HEK293 (cell line): Measurements from ENCODE around the gene CCDC7.

Source experiments
- CTCF ChIA-PET: fragments of 350-600 bp; formaldehyde crosslinking; extraction: SDS; loops from one replicate; lab custom pipeline; 2021; ENCODE audit warnings: antibody characterized with exemption; lab: Yijun Ruan, JAX
- POLR2A ChIA-PET: fragments of 300-600 bp; formaldehyde crosslinking; extraction: SDS; loops from one replicate; lab custom pipeline; 2020; ENCODE audit warnings: antibody characterized with exemption, inconsistent platforms; lab: Yijun Ruan, JAX
- H3K27ac ChIP-seq: fragments of 200-500 bp; sonication (Bioruptor generic); 2 replicates; pipeline ENCODE4 v1.5.1; 2014; ENCODE audit warnings: low read depth, low read length, control low read depth, inconsistent platforms; ENCODE audit errors: extremely low read depth
- H3K36me3 ChIP-seq, 2 experiments: fragments of 200-500 bp in 1 of 2; sonication (Bioruptor generic) in 1 of 2; 1 replicate in 1 of 2; 2 replicates in 1 of 2; pipeline ENCODE4 v1.5.1; 2014 to 2017; ENCODE audit warnings: inconsistent platforms in 2 of 2, low read length in 2 of 2; ENCODE audit not compliant: control insufficient read depth in 2 of 2, insufficient read depth in 1 of 2
- H3K4me1 ChIP-seq: fragments of 200-500 bp; sonication (Bioruptor generic); 2 replicates; pipeline ENCODE4 v1.5.1; 2014; ENCODE audit warnings: mild to moderate bottlenecking, low read length, inconsistent platforms; ENCODE audit not compliant: control insufficient read depth, insufficient read depth
- H3K4me3 ChIP-seq: 2 replicates; pipeline ENCODE4 v1.5.1; 2011; ENCODE audit warnings: low read depth, mild to moderate bottlenecking, control low read depth, low read length, moderate library complexity
- H3K9me3 ChIP-seq: fragments of 200-500 bp; sonication (Bioruptor generic); 2 replicates; pipeline ENCODE4 v1.5.1; 2014; ENCODE audit warnings: low read depth, low read length, inconsistent platforms; ENCODE audit not compliant: control insufficient read depth, insufficient read depth
- AEBP2 ChIP-seq: fragments of 450-650 bp; formaldehyde crosslinking; IDR thresholded peaks from 2 replicates; pipeline ENCODE4 v1.5.1; 2016; ENCODE audit warnings: missing biosample characterization, missing genetic modification characterization, borderline replicate concordance
- HIC1 ChIP-seq: fragments of 450-650 bp; formaldehyde crosslinking; IDR thresholded peaks from 2 replicates; pipeline ENCODE4 v1.5.1; 2016; ENCODE audit warnings: missing biosample characterization, missing genetic modification characterization
- KLF16 ChIP-seq: fragments of 450-650 bp; formaldehyde crosslinking; IDR thresholded peaks from 2 replicates; pipeline ENCODE4 v1.5.1; 2017; ENCODE audit warnings: missing biosample characterization, missing genetic modification characterization
- KLF7 ChIP-seq: fragments of 450-650 bp; formaldehyde crosslinking; IDR thresholded peaks from 2 replicates; pipeline ENCODE4 v1.5.1; 2016; ENCODE audit warnings: missing biosample characterization, missing genetic modification characterization, borderline replicate concordance
- MZF1 ChIP-seq: fragments of 450-650 bp; formaldehyde crosslinking; IDR thresholded peaks from 2 replicates; pipeline ENCODE4 v1.5.1; 2017; ENCODE audit warnings: missing biosample characterization, missing genetic modification characterization, borderline replicate concordance
- ZNF133 ChIP-seq: fragments of 450-650 bp; formaldehyde crosslinking; IDR thresholded peaks from 2 replicates; pipeline ENCODE4 v1.5.1; 2016; ENCODE audit warnings: missing biosample characterization, missing genetic modification characterization
- ZNF239 ChIP-seq: fragments of 450-650 bp; formaldehyde crosslinking; IDR thresholded peaks from 2 replicates; pipeline ENCODE4 v1.5.1; 2016; ENCODE audit warnings: missing biosample characterization, missing genetic modification characterization
- ZNF248 ChIP-seq: fragments of 450-650 bp; formaldehyde crosslinking; IDR thresholded peaks from 2 replicates; pipeline ENCODE4 v1.5.1; 2017; ENCODE audit warnings: missing biosample characterization, missing genetic modification characterization
- ZNF335 ChIP-seq: fragments of 450-650 bp; formaldehyde crosslinking; conservative IDR thresholded peaks from 2 replicates; pipeline ENCODE4 v1.5.1; 2016; ENCODE audit warnings: missing biosample characterization, missing genetic modification characterization
- ZNF354C ChIP-seq: fragments of 450-650 bp; formaldehyde crosslinking; IDR thresholded peaks from 2 replicates; pipeline ENCODE4 v1.5.1; 2016; ENCODE audit warnings: missing biosample characterization, missing genetic modification characterization, low read depth, borderline replicate concordance
- ZNF37A ChIP-seq: fragments of 450-650 bp; IDR thresholded peaks from 2 replicates; pipeline ENCODE4 v1.5.1; 2018; ENCODE audit warnings: missing biosample characterization, missing genetic modification characterization
- ZNF513 ChIP-seq: fragments of 450-650 bp; IDR thresholded peaks from 2 replicates; pipeline ENCODE4 v1.5.1; 2018; ENCODE audit warnings: missing biosample characterization, missing genetic modification characterization
- ZNF549 ChIP-seq: fragments of 450-650 bp; IDR thresholded peaks from 2 replicates; pipeline ENCODE4 v1.5.1; 2018; ENCODE audit warnings: missing biosample characterization, missing genetic modification characterization, mild to moderate bottlenecking, inconsistent platforms, moderate library complexity
- ZNF558 ChIP-seq: fragments of 450-650 bp; formaldehyde crosslinking; IDR thresholded peaks from 2 replicates; pipeline ENCODE4 v1.5.1; 2016; ENCODE audit warnings: missing biosample characterization, missing genetic modification characterization
- ZNF571 ChIP-seq: fragments of 450-650 bp; formaldehyde crosslinking; IDR thresholded peaks from 2 replicates; pipeline ENCODE4 v1.5.0; 2017; ENCODE audit warnings: missing biosample characterization, missing genetic modification characterization
- ZNF600 ChIP-seq: fragments of 450-650 bp; formaldehyde crosslinking; IDR thresholded peaks from 2 replicates; pipeline ENCODE4 v1.5.1; 2016; ENCODE audit warnings: missing biosample characterization, missing genetic modification characterization
- ZNF707 ChIP-seq: fragments of 450-650 bp; formaldehyde crosslinking; IDR thresholded peaks from 2 replicates; pipeline ENCODE4 v1.5.1; 2016; ENCODE audit warnings: missing biosample characterization, missing genetic modification characterization
- ZSCAN23 ChIP-seq: fragments of 450-650 bp; formaldehyde crosslinking; IDR thresholded peaks from 2 replicates; pipeline ENCODE4 v1.5.1; 2016; ENCODE audit warnings: missing biosample characterization, missing genetic modification characterization
- TF ChIP-seq, protein P1 (sequence below): fragments of 450-650 bp; formaldehyde crosslinking; IDR thresholded peaks from 2 replicates; pipeline ENCODE4 v1.5.1; 2016; ENCODE audit warnings: missing biosample characterization, missing genetic modification characterization
- TF ChIP-seq, protein P2 (sequence below): fragments of 450-650 bp; formaldehyde crosslinking; IDR thresholded peaks from 2 replicates; pipeline ENCODE4 v1.5.1; 2016; ENCODE audit warnings: missing biosample characterization, missing genetic modification characterization

The CCDC7 gene

GRCh38 chr10:32459051-32459698 lies 13.2 kb downstream of the CCDC7 start:
- no peak overlapping the region for H3K27ac ChIP-seq
- ChIA-PET POLR2A (interaction anchor here (0.6 kb wide), 1 partner anchor 81 kb away, joined by 4 read pairs; no protein-coding TSS in a partner anchor), CTCF (interaction anchor here (1.2 kb wide), 1 partner anchor 14 kb away, joined by 3 read pairs; no protein-coding TSS in a partner anchor)

More at GRCh38 chr10:32459051-32459698, 13.2 kb downstream of the CCDC7 start:
- TF ChIP-seq HIC1 (tag by site-specific recombination) (no peak), KLF16 (tag by site-specific recombination) (no peak), ZNF335 (tag by site-specific recombination) (no peak), ZNF707 (no peak), ZNF239 (tag by site-specific recombination) (no peak), ZNF133 (tag by site-specific recombination) (no peak), ZNF37A (no peak), ZNF513 (no peak), ZNF558 (tag by site-specific recombination) (no peak), ZNF571 (tag by site-specific recombination) (no peak), AEBP2 (no peak), ZNF248 (tag by site-specific recombination) (no peak), ZNF600 (no peak), MZF1 (tag by site-specific recombination) (no peak), ZNF549 (tag by site-specific recombination) (no peak), ZSCAN23 (tag by site-specific recombination) (no peak), ZNF354C (tag by site-specific recombination) (no peak), KLF7 (tag by site-specific recombination) (no peak)
- TF ChIP-seq, protein P1, sequence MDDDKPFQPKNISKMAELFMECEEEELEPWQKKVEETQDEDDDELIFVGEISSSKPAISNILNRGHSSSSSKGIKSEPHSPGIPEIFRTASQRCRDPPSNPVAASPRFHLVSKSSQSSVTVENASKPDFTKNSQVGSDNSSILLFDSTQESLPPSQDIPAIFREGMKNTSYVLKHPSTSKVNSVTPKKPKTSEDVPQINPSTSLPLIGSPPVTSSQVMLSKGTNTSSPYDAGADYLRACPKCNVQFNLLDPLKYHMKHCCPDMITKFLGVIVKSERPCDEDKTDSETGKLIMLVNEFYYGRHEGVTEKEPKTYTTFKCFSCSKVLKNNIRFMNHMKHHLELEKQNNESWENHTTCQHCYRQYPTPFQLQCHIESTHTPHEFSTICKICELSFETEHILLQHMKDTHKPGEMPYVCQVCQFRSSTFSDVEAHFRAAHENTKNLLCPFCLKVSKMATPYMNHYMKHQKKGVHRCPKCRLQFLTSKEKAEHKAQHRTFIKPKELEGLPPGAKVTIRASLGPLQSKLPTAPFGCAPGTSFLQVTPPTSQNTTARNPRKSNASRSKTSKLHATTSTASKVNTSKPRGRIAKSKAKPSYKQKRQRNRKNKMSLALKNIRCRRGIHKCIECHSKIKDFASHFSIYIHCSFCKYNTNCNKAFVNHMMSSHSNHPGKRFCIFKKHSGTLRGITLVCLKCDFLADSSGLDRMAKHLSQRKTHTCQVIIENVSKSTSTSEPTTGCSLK (tag by site-specific recombination): no peak
- TF ChIP-seq, protein P2, sequence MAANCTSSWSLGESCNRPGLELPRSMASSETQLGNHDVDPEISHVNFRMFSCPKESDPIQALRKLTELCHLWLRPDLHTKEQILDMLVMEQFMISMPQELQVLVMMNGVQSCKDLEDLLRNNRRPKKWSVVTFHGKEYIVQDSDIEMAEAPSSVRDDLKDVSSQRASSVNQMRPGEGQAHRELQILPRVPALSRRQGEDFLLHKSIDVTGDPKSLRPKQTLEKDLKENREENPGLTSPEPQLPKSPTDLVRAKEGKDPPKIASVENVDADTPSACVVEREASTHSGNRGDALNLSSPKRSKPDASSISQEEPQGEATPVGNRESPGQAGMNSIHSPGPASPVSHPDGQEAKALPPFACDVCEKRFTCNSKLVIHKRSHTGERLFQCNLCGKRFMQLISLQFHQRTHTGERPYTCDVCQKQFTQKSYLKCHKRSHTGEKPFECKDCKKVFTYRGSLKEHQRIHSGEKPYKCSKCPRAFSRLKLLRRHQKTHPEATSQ (tag by site-specific recombination): no peak
- Histone ChIP-seq H3K36me3 (no peaks in the 10 kb centered on the region), H3K4me3 (no peak overlapping the region), H3K4me1 (no peaks in the 10 kb centered on the region), H3K9me3 (no peaks in the 10 kb centered on the region)
